A549 (cell line): Measurements from ENCODE around the gene ZC3H13. TPM values are rescaled to one million over a fixed set of nuclear protein-coding genes. Genes with fewer than 3 reads are reported as not detected.
A peak's percentile ranks its signal among the peaks of the same experiment; 100 is the strongest.

ENCODE experiments used
- ATAC-seq, 2 experiments: fragments of 200-7000 bp in 1 of 2; fragments of >200 bp in 1 of 2; cut with Nextera tagmentation in 1 of 2; cut with Tn5 transposase in 1 of 2; 3 replicates each; pipeline versions ENCODE4 v1.8.0 to v1.9.1; 2018 to 2020; ENCODE audit warnings: mild to moderate bottlenecking in 1 of 2, moderate library complexity in 1 of 2
- CTCF ChIA-PET: fragments of 300-600 bp; sonication (Branson Sonifier 250); formaldehyde crosslinking; extraction: SDS; loops from one replicate; lab custom pipeline; 2021; ENCODE audit warnings: antibody characterized with exemption, inconsistent platforms; lab: Yijun Ruan, JAX
- POLR2A ChIA-PET: fragments of 350-600 bp; formaldehyde crosslinking; extraction: SDS; loops from one replicate; lab custom pipeline; 2021; ENCODE audit warnings: antibody characterized with exemption, inconsistent platforms; lab: Yijun Ruan, JAX
- DNase-seq, 2 experiments: peaks; one replicate each; pipeline versions ENCODE4 v3.0.0 to v3.0.0-alpha.2; 2011 to 2016; ENCODE audit warnings: low read depth in 1 of 2, low spot score in 1 of 2
- FAIRE-seq: peaks from 2 replicates; lab custom pipeline; 2011; peaks lifted over from hg19 to GRCh38; lab: Jason Lieb, UNC
- H3K27ac ChIP-seq, 2 experiments: fragments of >200 bp; sonication (Bioruptor Twin); formaldehyde crosslinking; 3 replicates each; pipeline ENCODE4 v1.5.1; 2016 to 2017
- H3K4me1 ChIP-seq: fragments of >200 bp; sonication (Bioruptor Twin); formaldehyde crosslinking; 3 replicates; pipeline ENCODE4 v1.6.1; 2016
- H3K4me2 ChIP-seq: fragments of >200 bp; sonication (Bioruptor Twin); formaldehyde crosslinking; 3 replicates; pipeline ENCODE4 v1.6.1; 2016
- H3K4me3 ChIP-seq: fragments of >200 bp; sonication (Bioruptor Twin); formaldehyde crosslinking; 3 replicates; pipeline ENCODE4 v1.5.1; 2016
- H3K9me3 ChIP-seq: fragments of >200 bp; sonication (Bioruptor Twin); formaldehyde crosslinking; 3 replicates; pipeline ENCODE4 v1.6.1; 2016
- BHLHE40 ChIP-seq: IDR thresholded peaks from 2 replicates; pipeline ENCODE4 v1.6.1; 2012; ENCODE audit warnings: low read depth, low read length, inconsistent platforms
- CBX8 ChIP-seq: fragments of 200-600 bp; sonication (generic); IDR thresholded peaks from 2 replicates; pipeline ENCODE4 v1.6.1; 2016
- CHD4 ChIP-seq: fragments of 200-600 bp; sonication (generic); IDR thresholded peaks from 2 replicates; pipeline ENCODE4 v1.6.1; 2016; ENCODE audit warnings: antibody characterized with exemption, mild to moderate bottlenecking, borderline replicate concordance
- CTCF ChIP-seq: fragments of >200 bp; sonication (Bioruptor Twin); formaldehyde crosslinking; IDR thresholded peaks from 3 replicates; pipeline ENCODE4 v1.5.1; 2016
- E2F6 ChIP-seq: IDR thresholded peaks from 2 replicates; pipeline ENCODE4 v1.6.1; 2012; ENCODE audit warnings: low read depth, borderline replicate concordance
- ELK1 ChIP-seq: fragments of 150-350 bp; IDR thresholded peaks from 2 replicates; pipeline ENCODE4 v1.6.1; 2014; ENCODE audit warnings: low read depth, mild to moderate bottlenecking, low read length
- EP300 ChIP-seq, 2 experiments: fragments of >200 bp; sonication (Bioruptor Twin); formaldehyde crosslinking; IDR thresholded peaks; 2 replicates in 1 of 2; 3 replicates in 1 of 2; pipeline ENCODE4 v1.6.1; 2016 to 2017
- HOXA7 ChIP-seq: fragments of 250-450 bp; sonication (Bioruptor Pico); IDR thresholded peaks from 2 replicates; pipeline ENCODE4 v1.5.0; 2020; ENCODE audit warnings: mild to moderate bottlenecking, moderate library complexity
- JUNB ChIP-seq: fragments of >200 bp; sonication (Bioruptor Twin); formaldehyde crosslinking; IDR thresholded peaks from 2 replicates; pipeline ENCODE4 v1.6.1; 2016
- MAZ ChIP-seq: fragments of 150-350 bp; IDR thresholded peaks from 2 replicates; pipeline ENCODE4 v1.6.1; 2014; ENCODE audit warnings: antibody characterized with exemption, low read depth, low read length, borderline replicate concordance
- NFE2L2 ChIP-seq: fragments of 150-350 bp; conservative IDR thresholded peaks from 2 replicates; pipeline ENCODE4 v1.6.1; 2014; ENCODE audit warnings: low read length
- PHF8 ChIP-seq: fragments of 200-600 bp; sonication (generic); IDR thresholded peaks from 2 replicates; pipeline ENCODE4 v1.6.1; 2016; ENCODE audit warnings: low read depth, mild to moderate bottlenecking, antibody characterized with exemption, moderate library complexity, borderline replicate concordance
- POLR2AphosphoS2 ChIP-seq: conservative IDR thresholded peaks from 2 replicates; pipeline ENCODE4 v1.6.1; 2012; ENCODE audit warnings: low read length, improper control_type of control experiment, inconsistent platforms
- RAD21 ChIP-seq, 2 experiments: fragments of >200 bp in 1 of 2; sonication (Bioruptor Twin) in 1 of 2; formaldehyde crosslinking in 1 of 2; IDR thresholded peaks in 1 of 2; conservative IDR thresholded peaks in 1 of 2; 2 replicates in 1 of 2; 3 replicates in 1 of 2; pipeline ENCODE4 v1.6.1; 2012 to 2018; ENCODE audit warnings: inconsistent platforms in 1 of 2
- SMC3 ChIP-seq: fragments of >200 bp; sonication (Bioruptor Twin); formaldehyde crosslinking; IDR thresholded peaks from 3 replicates; pipeline ENCODE4 v1.6.1; 2018; ENCODE audit warnings: inconsistent platforms
- SREBF2 ChIP-seq: fragments of 450-650 bp; IDR thresholded peaks from 2 replicates; pipeline ENCODE4 v1.6.1; 2014; ENCODE audit warnings: mild to moderate bottlenecking, moderate library complexity
- ZNF302 ChIP-seq: fragments of 250-450 bp; sonication (Bioruptor Pico); IDR thresholded peaks from 2 replicates; pipeline ENCODE4 v1.9.0; 2021; ENCODE audit warnings: inconsistent platforms, mild to moderate bottlenecking, moderate library complexity
- WGBS: methylation state at CpG from one replicate; pipeline ENCODE4 v1.1.6; 2017; ENCODE audit errors: missing lambda C conversion rate; 5-methylcytosine and 5-hydroxymethylcytosine counted together
- polyA plus RNA-seq, 4 experiments: library from polyadenylated mRNA; depleted of rRNA in 3 of 4; stranded (reverse); fragments of >200 nt; fragmentation: RNase III in 1 of 4; extraction: RNeasy Plus Mini Kit Qiagen cat#74134 plus additional on column Dnase treatment in 1 of 4; gene quantifications; 2 replicates in 3 of 4; 3 replicates in 1 of 4; pipeline ENCODE4 v1.2.3, GENCODE V29; 2011 to 2017
- TF ChIP-seq, protein P1 (sequence below): fragments of 250-450 bp; sonication (Bioruptor Pico); IDR thresholded peaks from 2 replicates; pipeline ENCODE4 v1.5.0; 2020; ENCODE audit warnings: low read depth, mild to moderate bottlenecking, moderate library complexity

ZC3H13 gene
- polyA plus RNA-seq, 2 of the 4 experiments (the other 2 are of a cell fraction) = 9.5 to 17.5 TPM

DNA sequence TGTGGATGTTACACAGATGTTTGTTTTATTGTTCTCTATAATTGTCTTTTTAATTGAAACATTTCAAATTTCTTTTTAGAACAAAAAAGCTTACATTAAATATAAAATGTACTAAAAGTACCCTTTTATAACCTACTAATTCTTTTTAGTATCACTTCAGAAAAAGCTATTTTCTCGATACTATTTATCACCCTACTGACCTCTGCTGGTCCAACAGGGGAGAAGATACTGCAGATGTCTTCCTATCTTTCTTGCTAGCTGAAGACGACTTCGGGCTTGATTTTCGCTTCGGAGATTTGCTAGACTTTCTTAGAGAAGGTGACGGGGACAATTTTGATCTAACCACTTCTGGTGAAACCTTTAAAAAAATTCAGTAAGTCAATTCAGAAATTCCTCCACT lies 42.4 kb downstream of the ZC3H13 start:
- ChIA-PET CTCF (interaction anchor here (0.5 to 1.0 kb wide), 6 partner anchors 9 to 498 kb away, joined by 3 to 6 read pairs (median 4); no protein-coding TSS in a partner anchor), POLR2A (no interaction called here)

GRCh38 chr13:46008631-46009030 lies 43.9 kb downstream of the ZC3H13 start:
- Histone ChIP-seq H3K4me2 (no peak overlapping the region), H3K27ac (no peak overlapping the region), H3K4me1 (no peaks in the 10 kb centered on the region), H3K4me3 (no peak overlapping the region), H3K9me3 (no peaks in the 10 kb centered on the region)
- 89% methylated on average over 2 of the region's 2 CpGs for WGBS
- FAIRE-seq (no peak), ATAC-seq (no peak), DNase-seq (no peak)
- CTCF ChIA-PET = no interaction called here
- POLR2A ChIA-PET = no interaction called here
- TF ChIP-seq, protein P1, sequence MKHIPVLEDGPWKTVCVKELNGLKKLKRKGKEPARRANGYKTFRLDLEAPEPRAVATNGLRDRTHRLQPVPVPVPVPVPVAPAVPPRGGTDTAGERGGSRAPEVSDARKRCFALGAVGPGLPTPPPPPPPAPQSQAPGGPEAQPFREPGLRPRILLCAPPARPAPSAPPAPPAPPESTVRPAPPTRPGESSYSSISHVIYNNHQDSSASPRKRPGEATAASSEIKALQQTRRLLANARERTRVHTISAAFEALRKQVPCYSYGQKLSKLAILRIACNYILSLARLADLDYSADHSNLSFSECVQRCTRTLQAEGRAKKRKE = no peak

More for the DNA sequence above, 42.4 kb downstream of the ZC3H13 start:
- Histone ChIP-seq H3K9me3 (no peaks in the 10 kb centered on the region), H3K4me1 (no peaks in the 10 kb centered on the region)
- TF ChIP-seq ELK1 = no peak
- TF ChIP-seq MAZ = no peak
- TF ChIP-seq ZNF302 (CRISPR knock-in tag) = no peak
- peak; percentile 6 to 12; a peak in 1 of 5 replicates for TF ChIP-seq RAD21 (conservative IDR thresholded peaks at IDR 0.05 in 1 of 2, IDR thresholded peaks at IDR 0.05 in 1 of 2)
- no peak for TF ChIP-seq JUNB
- TF ChIP-seq CBX8 = no peak
- TF ChIP-seq SREBF2 = no peak
- TF ChIP-seq EP300 (IDR thresholded peaks at IDR 0.05) = no peak
- peak; percentile 30 for TF ChIP-seq CTCF
- peak; percentile 33; the same call in 1 of the 3 replicates for TF ChIP-seq SMC3
- TF ChIP-seq, all 56 proteins: peak for 3
- no peak for ATAC-seq
- 86% methylated on average over 6 of the region's 6 CpGs for WGBS
- Histone ChIP-seq H3K4me2 (no peak overlapping the region), H3K4me3 (no peak overlapping the region), H3K27ac (no peak overlapping the region)
- no peak for FAIRE-seq
- DNase-seq = peak in 1 of 2 experiments; percentile 9

GRCh38 chr13:46006688-46007452 lies 45.7 kb downstream of the ZC3H13 start:
- TF ChIP-seq PHF8 (no peak), CHD4 (no peak), HOXA7 (CRISPR knock-in tag) (no peak), SREBF2 (no peak), E2F6 (no peak), NFE2L2 (no peak), POLR2AphosphoS2 (no peak), BHLHE40 (no peak)
- no peak for ATAC-seq
- 91% methylated on average over 6 of the region's 6 CpGs for WGBS

More at GRCh38 chr13:46006688-46007452, 45.7 kb downstream of the ZC3H13 start:
- H3K27ac ChIP-seq = no peak overlapping the region
- no peak overlapping the region for H3K4me2 ChIP-seq
- no peaks in the 10 kb centered on the region for H3K4me1 ChIP-seq
- DNase-seq = no peak
- FAIRE-seq = no peak
- POLR2A ChIA-PET = no interaction called here
- CTCF ChIA-PET = no interaction called here
- H3K9me3 ChIP-seq = no peaks in the 10 kb centered on the region
- H3K4me3 ChIP-seq = no peak overlapping the region
